Embryonic facial prominence (tissue), 1 donor: ENCODE data around the gene RENBP.

Experiments
- DNase-seq: peaks from one replicate; pipeline ENCODE4 v3.0.0-alpha.2; 2016; ENCODE audit errors: extremely low spot score

Gene RENBP

DNA sequence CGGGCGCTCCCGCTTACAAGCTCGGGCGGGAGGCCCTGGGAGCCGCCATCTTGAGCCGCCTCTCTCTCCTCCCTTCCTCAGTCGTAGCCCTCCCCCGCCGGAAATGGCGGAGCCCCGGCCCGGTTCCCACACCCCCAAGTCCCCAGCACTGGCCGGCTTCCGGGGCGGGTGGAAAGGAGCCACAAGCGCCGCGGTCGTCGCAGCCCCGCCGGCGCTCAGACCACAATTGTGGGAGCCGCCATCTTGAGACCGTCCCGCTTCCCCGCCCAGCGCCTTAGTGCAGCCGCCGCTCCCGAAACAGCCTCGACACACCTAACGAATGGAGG lies 26.6 kb upstream of the RENBP start:
- DNase-seq, result peak; percentile 63

DNA sequence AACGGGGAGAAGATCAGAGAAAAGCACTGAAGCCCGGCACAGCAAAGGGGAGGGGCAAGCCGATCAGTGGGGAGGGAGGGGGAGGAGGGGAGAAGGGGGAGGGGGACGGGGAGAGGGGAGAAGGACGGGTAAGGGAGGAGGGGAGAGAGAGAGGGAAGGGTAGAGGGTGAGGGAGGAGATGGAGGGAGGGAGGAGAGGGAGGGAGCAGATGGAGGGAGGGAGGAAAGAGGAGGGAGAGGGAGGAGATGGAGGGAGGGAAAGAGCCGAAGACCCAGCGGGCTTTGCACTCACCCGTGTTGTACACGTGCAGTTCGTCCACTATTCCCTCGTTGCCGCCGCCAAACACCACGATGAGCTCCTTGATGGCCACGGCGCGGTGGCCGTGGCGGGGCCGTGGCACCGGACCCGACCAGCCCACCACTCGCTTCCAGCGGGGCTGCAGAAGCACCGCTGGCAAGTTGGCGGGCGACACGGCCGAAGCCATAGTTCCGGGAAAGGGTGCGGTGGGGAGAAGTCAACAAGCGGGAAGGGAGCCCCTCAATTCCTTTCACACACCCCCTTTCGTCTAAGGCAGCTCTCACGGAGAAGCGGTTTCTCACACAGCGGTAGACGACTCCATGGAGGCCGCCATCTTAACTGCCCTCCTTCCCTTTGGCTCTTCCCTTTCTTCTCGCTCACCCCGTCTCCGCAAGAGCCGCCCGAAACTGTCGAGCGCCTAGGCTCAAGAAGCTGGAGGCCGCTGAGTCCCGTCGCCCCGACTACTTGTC lies 26.1 kb upstream of the RENBP start:
- DNase-seq, result peak; percentile 72

DNA sequence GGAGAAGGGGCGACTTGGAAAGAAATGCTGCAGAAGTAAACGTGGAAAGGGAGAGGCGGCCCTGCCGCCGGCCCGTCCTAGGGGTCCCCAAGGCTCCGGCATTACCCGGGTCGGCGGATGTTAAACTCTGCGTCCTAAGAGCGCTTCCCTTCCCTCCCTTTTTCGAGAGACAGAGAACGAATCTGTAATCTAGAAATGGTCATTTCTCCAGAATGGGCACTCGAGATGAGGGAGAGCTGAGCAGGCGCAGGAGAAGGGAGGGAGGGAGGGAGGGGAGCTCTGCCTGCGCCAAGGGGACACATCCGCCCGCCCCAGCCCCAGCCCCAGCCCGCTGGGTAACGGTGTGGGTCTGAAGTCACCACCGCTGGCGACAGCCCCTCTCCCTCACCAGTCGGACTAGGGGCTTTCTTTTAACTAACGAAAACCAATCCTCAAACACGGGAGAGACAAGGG lies 25.5 kb upstream of the RENBP start:
- DNase-seq, result no peak

DNA sequence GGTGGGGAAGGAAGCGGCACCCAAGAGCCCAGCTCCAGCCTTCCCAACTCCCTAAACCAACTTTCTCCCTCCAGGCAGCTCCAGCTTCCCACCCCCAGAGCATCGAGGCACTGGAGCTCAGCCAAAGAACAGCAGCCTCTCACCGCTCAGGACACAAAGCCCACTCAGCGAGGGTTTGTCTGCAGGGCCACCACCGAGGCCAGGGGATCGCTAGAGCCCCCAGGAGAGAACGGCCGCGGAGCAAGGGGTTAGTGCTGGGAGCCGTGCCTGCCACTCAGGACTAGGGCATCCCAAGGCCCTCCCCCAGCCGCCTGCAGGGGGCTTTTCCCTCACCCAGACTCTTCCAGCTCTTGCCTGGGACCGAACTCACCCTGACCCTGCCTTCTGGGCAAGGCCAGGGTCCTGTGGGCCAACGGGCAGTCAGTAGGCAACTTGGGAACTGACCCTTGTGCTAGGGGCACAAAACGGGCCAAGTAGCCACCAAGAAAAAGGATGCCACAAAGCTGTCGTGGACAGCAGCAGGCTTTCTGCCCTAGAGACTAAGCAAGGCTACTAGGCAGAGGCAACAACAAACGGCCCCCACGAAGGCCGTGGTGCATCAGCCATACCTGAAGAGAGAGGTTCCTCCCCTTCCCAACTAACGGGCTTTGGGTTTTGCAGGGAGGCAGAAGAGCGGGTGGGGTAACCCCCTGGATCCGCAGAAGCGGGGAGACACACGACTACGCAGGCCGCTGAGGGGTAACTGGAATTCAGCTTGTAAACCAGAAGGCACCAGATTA lies 24.9 kb upstream of the RENBP start:
- no peak for DNase-seq

DNA sequence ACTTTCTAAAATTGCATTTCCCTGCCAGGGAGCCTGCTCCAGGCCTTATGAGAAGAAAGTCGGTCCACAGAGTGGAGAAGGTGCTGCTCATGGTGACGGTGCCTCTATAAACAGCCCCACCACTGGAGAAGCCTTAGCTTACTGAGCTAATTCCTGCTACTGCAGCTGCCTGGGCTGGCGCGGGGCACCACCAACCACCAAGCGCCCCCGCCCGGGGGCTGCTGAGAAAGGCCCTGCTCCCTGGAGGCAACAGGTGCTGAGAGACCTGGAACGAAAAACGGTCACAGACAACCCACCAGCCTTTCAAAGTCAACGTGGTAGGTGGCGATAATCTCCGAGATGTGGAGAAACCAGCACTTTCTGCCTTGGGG lies 24.3 kb upstream of the RENBP start:
- no peak for DNase-seq

DNA sequence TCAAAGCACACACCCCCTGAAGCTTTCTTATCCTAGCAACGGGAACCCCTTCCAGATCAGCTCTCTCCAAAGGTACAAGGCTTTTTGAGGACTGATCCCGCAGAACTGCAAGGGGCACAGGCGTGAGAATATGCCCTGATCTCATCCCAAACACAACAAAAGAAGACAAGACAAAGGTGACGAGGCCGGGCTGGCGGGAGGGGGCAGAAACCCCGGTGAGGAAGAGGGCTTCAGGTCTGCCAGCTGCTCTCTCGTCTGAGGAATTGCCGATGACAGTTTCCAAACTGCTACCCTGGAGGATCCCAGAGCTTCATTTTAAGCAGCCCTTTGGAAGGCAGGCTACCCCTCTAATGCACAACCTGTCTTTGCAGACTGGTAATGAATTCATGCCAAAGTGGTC lies 23.8 kb upstream of the RENBP start:
- DNase-seq, result no peak

DNA sequence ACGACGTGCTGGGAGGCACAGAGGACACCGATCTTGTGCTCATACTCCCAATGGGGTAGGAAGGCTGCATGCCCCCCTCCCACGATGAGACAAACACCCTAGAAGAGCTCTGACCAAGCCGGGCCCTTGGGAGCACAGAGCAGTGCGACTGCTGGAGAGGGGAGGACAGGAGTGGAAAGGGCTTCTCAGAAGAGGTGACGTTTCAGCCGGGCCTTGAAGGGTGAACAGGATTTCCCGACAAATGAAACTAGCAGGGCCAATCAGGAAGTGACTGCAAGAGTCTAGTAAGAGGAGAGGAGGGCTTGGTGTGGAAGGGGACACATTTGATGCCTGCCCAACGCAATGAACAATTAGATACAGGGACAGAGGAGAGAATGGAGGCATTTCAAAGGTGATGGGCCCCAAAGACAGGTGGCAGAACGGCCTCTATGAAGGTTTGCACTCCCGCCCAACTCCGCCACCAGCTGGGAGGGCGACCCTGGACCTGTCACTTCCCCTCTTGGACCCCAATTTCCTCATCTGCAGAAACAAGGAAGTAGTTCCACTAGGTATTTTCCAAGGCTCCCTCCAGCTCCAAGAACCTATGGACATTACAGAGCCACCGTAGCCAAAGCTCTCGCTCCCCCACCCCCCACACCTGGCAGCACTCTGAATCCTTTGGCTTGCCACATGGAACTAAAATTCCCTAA lies 23.2 kb upstream of the RENBP start:
- DNase-seq, result no peak

DNA sequence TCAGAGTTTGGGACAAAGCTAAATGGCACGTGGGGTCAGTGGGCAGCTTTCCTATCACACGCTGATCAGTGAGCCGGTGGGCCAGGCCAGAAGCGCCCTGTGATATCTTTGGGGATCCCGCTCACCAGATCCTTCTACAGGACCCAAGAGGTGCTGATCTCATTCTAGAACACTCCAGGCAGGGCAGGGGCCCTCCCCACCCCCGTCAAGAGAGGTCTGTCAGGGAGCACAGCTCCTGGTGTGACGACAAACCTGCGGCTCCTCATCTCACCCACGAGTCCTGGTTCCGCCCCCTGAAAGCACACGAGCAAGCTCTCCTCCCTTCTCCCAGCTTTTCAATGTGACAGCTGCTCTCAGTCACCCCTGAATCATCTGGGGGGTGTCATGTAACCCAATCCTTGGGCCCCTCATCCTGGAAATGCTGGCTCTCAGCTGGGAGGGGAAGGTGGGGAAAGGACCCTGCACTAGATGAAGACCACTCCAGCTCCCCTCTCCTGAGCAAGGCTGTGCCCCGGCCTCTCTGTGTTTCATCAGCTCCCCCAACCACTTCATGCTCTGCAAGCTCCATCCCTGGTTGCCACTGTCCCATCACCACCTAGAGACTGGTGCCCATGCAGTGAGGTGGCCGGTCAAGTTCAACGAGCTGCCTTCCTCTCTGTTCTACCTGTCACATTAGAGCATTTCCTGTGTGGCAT lies 22.5 kb upstream of the RENBP start:
- DNase-seq, result no peak

DNA sequence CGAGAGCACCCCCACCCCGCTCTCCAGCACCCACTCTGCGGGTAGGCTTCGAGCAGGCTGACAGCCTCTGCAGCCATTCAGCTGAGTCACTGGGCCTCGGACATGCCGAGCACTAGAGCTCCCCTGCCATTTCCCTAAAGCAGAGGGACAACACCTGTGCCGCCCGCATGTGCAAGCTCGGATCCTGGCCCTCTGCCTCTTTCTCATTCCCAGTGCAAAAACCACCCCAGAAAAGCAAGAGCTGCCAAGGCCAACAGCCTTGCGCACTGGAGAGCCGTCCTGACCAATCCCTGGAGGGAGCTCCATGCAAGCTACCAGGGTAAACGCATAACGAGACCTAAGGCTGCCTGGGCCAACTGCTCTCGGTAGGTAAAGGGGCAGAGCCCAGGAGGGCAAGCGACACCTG lies 21.8 kb upstream of the RENBP start:
- no peak for DNase-seq

DNA sequence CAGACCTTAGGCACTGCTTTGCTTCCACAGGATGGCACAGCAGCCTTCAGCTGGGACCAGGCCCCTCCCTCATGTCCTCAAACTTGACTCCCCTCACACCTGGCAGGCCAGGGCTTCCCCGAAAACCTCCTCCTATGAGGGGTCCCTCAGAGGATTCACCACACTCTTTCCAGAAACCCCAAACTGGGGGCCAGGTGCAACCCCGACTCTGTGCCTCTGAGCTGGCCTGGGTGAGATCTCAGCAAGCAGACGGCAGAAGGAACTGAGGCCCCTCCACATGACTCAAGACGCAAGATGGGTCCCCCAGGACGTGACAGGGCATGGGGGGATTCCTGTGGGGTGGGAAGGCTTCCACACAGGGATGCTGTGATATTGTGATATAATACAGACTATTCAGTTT lies 21.0 kb upstream of the RENBP start:
- no peak for DNase-seq

DNA sequence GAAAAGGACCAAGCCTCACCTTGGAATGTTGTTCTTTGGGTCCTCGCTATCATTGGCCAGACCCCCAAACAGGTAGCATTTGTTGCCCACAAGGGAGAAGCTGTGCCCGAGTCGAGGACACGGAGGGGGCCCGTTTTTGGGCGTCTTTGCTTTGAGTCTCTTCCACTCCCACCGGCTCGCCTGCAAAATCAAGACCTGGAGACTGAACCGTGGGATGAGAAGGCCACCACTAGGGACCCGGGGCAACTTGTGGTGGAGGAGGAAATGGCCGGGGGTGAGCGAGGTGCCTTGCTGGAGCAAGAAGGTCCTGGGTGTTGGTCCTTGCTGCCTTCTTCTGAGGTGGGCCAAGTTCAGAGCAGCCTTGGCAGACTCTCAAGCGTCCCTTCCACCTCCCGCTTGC lies 19.7 kb upstream of the RENBP start:
- DNase-seq, result no peak

DNA sequence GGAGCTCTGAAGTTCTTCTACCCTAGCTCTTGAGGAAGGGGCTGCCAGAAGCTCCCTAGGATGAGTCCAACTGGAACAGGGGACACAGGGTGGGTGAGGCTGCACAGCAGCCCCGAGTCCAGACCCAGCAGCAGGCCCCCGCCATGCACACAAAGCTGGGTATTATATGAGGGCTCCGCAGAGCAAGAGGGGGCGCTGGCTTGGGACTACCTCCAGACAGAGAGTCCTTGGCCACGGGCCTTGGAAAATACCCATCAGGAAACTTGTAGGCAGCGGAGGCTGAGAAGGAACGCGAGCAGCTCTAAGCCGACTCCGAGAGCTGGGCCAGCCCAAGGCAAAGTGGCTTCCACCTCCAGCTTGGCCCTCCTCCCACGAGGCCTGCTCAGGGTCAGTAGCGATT lies 19.1 kb upstream of the RENBP start:
- DNase-seq, result no peak

DNA sequence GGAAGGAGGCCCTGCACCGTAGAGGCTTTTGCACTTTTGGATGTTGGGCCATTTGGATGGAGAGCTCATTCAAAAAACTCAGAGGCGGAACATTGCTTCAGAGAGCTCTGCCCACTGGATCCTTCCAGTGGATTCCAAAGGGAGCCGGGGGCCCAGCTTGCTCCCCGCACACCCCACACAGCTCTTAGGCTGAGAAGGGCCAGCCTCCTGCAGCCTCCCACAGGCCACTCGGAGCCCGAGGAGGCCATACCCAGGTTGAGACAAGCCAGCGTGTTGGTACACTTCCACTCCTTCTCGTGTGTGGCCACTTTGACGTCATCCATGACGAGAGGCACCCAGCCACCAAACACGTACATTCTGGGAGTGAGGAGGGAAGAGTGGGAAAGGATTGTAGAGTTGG lies 16.8 kb upstream of the RENBP start:
- no peak for DNase-seq

DNA sequence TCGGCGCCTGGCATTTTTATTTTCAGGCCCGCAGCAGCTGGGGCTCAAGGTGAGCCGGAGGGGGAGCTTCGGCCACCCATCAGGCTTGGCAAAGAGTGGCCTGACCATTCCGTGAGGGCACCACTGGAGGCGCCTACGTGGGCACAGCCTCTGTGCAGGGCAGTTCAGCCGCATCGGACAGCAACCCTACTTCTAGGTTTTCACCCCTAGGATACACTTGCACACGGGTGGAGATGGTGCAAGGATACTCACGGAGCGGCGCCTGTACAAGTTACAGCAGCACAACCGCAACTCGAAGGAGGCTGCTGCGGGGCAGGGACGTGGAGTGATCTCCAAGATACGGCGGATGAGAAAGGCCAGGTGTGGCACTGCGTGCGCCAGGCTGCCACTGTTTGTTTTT lies 16.3 kb upstream of the RENBP start:
- DNase-seq, result no peak

DNA sequence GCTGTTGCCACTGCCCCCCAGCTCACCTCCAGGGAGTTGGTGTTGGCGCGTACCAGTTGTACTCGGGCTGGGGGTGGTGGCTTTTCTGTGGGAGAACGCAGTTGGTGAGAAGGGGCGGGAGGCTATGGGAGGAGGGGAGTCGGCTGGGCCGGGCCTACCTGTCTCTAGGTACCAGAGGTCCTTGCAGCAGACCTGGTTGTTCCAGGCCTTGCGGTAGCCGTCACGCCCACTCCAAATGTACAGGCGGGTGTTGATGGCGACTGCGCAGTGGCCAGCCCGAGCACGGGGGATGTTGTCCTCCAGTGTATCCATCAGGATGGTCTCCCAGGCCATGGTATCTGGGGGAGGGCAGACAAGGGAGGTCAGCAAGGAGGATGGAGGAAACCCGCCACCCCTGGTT lies 15.6 kb upstream of the RENBP start:
- no peak for DNase-seq

DNA sequence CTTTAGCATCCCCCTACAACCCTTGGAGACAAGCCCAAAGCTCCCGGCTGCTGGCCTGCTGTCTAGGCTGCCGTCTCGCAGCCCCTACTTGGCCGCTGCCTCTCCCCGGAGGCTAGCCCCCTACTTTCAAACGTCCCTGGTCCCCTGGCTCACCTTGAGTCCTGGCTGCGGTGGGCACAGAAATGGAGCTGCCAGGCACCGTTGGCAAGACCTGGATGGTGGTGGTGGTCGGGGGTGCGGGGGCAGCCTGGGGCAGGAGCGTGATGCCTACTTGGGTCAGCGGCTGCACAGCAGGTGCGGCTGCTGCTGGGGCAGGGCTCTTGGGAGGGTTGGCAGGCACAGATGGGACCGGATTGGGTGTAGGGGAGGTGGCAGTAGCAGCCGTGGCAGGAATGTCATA lies 15.2 kb upstream of the RENBP start:
- no peak for DNase-seq

DNA sequence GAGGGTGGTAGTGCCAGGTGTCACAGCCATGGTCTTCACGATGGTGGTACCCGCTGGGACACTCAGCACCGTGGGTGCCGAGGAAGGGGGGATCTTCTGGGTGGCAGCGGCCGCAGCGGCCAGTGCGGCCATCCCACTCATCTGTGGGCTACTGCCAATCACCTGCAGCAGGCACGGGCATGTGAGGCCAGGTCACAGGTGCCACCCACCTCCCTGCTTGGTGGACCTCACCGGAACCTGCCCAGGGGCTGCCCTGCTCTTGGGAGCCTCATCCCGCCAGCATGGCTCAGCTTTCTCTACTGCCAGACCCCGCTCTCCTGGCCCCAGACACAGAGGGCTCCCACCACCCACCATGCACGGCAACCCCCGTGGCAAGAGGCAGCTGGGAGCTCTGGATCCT lies 14.2 kb upstream of the RENBP start:
- no peak for DNase-seq

DNA sequence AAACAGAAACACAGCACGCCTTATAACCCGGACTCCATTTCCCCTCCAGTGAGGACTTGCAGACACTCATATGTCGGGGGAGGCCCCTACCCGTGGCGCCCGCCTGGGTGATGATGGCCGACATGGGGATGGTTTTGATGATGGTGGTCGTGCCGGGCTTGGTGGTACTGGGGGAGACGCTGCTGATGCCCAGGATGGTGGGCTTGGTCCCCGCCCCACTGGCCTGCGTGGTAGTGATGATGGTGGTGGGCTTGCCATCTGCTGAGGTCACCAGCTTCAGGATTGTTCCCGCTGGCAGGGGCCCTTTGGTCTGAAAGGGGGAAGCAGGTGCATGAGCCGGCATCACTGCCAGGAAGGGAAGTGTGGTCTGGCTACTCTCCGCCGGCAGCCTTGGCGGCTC lies 12.8 kb upstream of the RENBP start:
- DNase-seq, result no peak

DNA sequence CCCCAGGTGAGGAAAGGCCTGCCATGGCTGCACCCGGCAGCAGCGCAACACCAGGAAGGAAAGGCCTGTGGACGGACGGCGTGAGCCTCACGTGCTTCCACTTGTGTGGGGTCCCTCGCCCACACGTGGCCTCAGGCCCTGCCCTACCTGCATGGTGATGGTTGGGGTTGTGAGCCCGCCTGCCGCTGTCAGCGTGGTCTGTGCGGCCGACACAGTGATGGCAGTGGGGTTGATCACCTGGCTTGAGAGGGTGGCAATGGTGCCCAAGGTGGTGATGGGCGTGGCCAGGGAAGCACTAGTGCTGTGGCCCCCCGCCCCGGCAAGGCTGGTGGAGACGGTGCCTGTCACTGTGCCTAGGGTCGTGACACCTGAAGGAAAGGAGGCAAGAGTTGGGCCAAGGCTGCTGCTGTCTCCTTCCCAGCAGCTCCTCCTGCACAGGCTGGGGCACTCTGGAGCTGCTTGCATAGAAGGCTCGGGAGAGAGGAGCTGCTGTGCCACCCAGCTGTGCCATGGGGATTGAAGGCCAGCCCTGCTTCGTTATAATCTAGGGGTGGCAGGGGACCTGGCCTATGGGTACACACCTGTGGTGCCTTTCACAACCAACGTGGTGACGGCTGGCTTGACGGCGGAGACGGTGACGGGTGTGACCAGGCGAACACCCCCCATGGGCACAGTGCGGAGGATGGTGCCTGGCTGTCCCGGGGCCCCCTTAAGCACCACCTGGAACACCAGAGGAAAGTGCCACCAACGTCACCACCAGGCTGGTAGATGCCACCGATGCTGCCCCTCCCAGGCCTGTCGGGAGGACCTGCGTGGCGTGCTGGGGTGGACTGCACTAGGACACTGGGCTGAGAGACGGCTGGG lies 11.8 kb upstream of the RENBP start:
- DNase-seq, result no peak

DNA sequence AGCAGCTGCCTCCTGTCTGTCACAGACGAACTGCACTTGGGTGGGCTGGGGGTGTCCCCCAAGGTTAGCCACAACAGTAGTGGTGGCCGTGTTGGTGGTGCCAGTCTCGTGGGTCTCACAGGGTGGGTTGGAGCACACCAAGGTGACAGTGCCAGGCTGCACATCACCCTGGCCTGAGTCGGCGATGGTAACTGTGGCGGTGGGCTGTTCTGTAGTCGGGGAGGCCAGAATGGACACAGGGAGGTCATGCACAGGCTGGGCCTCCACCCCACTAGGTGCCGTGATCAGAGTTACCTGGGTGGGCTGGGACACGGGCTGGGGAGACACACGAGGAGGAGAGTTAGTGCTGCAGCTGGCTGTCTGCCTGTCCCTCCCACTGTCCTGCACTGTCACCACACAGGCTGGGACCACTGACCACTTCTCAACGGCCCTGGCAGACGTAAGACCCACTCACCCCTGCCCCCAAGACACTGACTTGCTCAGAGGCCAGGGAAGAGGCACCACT lies 10.8 kb upstream of the RENBP start:
- DNase-seq, result no peak

DNA sequence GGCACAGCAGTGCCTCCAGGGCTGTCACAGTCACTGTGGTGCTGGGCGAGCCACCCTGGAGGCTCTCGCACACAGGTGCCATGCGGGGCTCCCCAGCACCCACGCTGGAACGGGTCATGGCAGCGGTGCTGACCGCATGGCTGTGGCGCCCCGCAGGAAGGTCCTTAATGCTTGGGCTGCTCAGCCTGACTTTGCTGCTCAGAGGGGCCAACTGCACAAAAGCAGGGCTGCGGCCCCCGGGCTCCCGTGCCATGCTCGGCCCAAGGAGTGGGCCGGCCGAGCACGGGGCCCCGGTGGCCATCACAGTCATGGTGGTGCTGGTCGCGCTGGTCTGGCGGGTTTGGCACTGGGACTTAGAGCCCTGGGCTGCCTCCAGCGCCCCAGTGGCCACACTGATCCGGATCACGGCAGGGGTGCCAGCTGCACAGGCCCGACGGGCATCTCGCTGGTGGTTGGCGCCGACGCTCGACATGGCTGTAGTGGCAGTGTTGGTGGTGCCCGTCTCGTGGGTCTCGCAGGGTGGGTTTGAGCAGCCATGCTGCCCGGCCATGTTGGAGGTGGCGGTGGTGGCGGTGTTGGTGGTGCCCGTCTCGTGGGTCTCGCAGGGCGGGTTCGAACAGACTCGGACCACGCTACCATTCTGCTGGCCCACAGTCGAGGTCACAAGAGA lies 10.2 kb upstream of the RENBP start:
- DNase-seq, result no peak
